Omental fat pad (tissue), 4 donors: ENCODE results near the gene PHACTR3. TPM values are rescaled to one million over a fixed set of nuclear protein-coding genes. Genes with fewer than 3 reads are reported as not detected.

Source experiments
- ATAC-seq: fragments of 150-250 bp; one replicate; pipeline ENCODE4 v1.9.1; 2016; ENCODE audit warnings: mild to moderate bottlenecking, moderate library complexity; ENCODE audit not compliant: low FRiP score
- DNase-seq: peaks from one replicate; pipeline ENCODE4 v3.0.0-alpha.2; 2019; ENCODE audit warnings: low spot score
- total RNA-seq, 4 donors: library from RNA; depleted of rRNA; stranded (reverse); fragments of >200 nt; gene quantifications; one replicate each; pipeline ENCODE4 v1.1.0, GENCODE V29; 2016
- TF ChIP-seq, protein P1 (sequence below), 3 donors: fragments of 450-650 bp; IDR thresholded peaks; one replicate each; pipeline ENCODE4 v1.5.1; 2016 to 2017; ENCODE audit warnings: antibody characterized with exemption in 3 of 3, mild to moderate bottlenecking in 3 of 3, moderate library complexity in 2 of 3

Gene PHACTR3
- total RNA-seq, 4 donors from 2014 or later: 0.19 to 10.6 (median 1.4) TPM; not detected in 1

DNA sequence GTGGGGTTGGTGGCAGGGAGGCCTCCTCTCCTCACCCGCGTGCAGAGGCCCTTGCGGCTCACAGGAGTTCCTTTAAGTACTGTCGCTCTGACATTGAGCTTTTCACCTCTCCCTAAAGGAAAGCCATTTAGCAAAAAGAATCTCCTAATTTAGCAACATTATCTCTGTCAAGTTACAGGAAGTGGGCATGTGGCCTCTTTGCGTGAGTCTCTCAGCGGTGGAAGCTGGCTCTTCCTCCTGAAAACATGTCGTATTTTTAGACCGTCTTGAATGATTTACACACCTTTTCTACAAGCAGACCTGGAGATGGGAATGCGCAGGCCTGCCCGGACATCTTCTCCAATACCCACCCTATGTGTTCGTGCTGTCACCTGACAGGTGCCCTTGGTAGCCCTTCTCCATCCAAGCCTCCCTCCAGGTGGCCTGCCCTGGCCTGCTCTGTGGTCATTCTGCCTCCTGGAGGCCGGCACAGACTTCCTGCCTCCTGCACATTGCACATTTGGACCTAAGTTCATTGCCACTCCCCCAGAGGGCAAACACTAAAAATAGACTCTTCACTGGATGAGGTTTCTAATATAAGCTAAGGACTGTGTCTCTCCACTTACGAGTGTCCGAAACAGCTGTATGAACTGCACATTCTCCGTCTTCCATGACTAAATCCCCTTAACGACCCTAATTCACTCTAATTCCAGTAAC, 18.5 kb upstream of the PHACTR3 start:
- ATAC-seq: no peak
- TF ChIP-seq, protein P1, sequence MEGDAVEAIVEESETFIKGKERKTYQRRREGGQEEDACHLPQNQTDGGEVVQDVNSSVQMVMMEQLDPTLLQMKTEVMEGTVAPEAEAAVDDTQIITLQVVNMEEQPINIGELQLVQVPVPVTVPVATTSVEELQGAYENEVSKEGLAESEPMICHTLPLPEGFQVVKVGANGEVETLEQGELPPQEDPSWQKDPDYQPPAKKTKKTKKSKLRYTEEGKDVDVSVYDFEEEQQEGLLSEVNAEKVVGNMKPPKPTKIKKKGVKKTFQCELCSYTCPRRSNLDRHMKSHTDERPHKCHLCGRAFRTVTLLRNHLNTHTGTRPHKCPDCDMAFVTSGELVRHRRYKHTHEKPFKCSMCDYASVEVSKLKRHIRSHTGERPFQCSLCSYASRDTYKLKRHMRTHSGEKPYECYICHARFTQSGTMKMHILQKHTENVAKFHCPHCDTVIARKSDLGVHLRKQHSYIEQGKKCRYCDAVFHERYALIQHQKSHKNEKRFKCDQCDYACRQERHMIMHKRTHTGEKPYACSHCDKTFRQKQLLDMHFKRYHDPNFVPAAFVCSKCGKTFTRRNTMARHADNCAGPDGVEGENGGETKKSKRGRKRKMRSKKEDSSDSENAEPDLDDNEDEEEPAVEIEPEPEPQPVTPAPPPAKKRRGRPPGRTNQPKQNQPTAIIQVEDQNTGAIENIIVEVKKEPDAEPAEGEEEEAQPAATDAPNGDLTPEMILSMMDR (IDR thresholded peaks at IDR 0.05): no peak
- DNase-seq: no peak

DNA sequence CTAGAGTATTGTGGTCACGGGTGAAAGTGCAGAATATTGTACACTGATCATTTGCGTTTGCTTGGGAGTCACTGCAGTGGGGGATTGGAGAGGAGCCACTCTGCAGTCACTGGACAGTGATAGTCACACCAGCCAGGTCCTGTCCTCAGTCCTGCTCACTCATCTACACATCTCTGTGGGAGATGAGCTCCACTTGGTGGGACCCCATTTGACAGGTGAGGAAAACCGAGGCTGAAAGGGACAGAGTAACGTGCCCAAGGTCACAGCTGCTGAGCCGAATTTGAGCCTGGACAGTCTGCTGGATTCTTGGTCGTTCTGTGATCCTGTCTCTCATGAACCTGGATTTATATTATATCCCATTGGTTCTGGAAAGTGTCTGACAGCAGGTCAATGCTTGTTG, 17.7 kb upstream of the PHACTR3 start:
- no peak for ATAC-seq
- no peak for DNase-seq
- TF ChIP-seq, protein P1 (IDR thresholded peaks at IDR 0.05): no peak

DNA sequence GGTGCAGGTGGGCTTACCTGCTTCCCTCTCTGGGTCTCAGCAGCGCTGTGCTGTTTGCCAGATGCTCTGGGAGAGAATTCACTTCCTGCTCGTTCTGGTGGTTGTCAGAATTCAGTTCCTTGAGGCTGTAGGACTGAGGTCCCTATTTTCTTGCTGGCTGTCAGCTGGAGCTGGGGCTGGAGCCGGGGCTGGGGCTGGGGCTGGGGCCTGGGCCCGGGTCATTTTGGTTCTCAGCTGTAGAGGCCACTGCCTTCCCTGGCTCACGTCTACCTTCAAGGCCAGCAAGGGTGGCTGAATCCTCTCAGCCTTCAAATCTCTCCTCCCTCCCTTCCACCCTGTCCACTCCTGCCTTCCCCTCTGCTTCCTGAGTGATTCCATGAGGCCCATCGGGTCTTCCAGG, 16.8 kb upstream of the PHACTR3 start:
- DNase-seq (no peak), ATAC-seq (no peak)
- TF ChIP-seq, protein P1 (IDR thresholded peaks at IDR 0.05): no peak

DNA sequence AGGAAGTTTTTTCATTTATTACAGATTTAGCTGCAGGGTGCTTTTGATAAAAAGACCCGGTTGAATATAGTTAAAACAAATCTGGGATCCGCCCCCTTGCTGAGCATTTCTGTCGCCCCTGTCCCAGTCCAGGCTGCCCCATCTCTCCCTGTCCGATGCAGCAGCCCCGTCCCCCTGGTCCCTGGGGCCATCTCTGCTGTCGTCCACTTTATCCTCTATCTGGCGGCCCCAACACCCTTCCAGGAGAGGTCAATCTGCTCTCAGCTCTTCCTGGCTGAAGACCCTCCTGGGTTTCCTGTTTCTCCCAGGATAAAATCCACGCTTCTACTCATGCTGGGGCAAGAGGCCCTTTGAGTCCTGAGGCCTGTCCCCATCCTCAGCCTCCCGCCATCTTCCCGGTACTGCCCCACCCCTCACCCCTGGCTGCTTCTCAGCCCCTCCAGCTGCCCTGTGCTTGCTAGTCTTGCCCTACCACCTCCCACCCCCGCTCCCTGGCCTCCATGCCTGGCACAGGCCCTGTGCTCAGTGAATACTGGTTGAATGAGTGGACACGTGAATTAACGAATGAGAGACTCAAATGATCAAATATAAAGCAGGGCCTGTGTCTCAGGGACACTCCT, 16.0 kb upstream of the PHACTR3 start:
- ATAC-seq: no peak
- no peak for DNase-seq
- TF ChIP-seq, protein P1 (IDR thresholded peaks at IDR 0.05): no peak

DNA sequence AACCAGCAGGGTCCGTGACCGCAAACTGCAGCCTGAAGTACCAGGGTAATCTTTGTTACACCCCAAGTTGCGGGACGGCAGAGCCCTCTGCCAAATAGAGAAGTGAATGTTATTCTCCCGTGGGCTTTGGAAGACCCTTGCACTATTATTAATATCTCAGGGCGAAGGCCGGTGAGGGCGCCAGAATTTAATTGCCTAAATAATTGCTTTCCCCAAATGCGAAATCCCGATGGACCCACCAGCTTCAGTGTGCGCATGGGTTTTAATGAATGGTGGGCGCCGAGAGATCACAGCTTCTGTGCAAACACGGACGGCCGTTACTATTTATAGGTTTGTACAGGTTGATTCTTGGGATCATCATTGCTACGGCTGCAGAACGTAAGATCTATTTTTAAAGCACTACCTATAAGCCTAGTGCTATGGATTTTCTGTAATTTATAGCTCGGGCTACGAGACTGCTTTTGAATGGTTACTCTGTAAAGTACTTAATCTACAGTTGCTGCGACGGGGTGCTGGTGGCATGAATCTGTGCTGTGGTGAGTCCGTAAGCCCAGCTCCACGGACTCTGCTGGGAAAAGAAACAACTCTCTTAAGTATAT, 15.2 kb upstream of the PHACTR3 start:
- DNase-seq (no peak), ATAC-seq (no peak)
- TF ChIP-seq, protein P1 (IDR thresholded peaks at IDR 0.05): no peak

DNA sequence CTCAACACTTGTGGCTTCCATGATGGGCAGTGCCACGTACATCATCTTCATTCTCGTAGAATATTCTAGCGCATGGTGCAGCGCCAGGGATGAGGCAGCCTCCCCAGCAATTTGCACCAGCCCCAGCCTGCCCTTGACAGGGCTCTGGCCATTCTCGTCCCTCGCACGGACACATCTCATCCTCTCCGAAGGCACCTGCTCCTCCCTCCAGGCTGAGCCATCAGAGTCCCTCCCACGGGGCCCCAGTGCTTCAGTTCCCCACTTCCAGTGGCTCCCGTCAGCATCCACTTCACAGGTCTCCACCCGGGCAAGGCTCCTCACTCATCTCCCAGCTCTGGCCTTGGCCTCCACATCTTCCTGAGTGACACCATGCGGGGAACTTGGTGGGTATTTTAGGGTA, 13.3 kb upstream of the PHACTR3 start:
- TF ChIP-seq, protein P1 (IDR thresholded peaks at IDR 0.05): no peak
- ATAC-seq (no peak), DNase-seq (no peak)
